Caco-2 (cell line): ENCODE measurements around the gene SPTLC2. TPM values are rescaled to one million over a fixed set of nuclear protein-coding genes. Genes with fewer than 3 reads are reported as not detected.

Experiments used
- BruUV-seq: library from RNA; stranded (reverse); fragments of 400-500 nt; replicated peaks from 2 replicates; lab custom pipeline; 2021; lab: Mats Ljungman, UMichigan
- CTCF ChIA-PET: fragments of 300-600 bp; sonication (Branson Sonifier 250); formaldehyde crosslinking; loops from one replicate; lab custom pipeline; 2022; ENCODE audit warnings: antibody characterized with exemption; lab: Charles Lee
- POLR2A ChIA-PET: fragments of 300-600 bp; sonication (Branson Sonifier 250); formaldehyde crosslinking; loops from one replicate; lab custom pipeline; 2022; ENCODE audit warnings: antibody characterized with exemption; lab: Charles Lee
- DNase-seq, 2 experiments: peaks; one replicate each; pipeline versions ENCODE4 v3.0.0 to v3.0.0-alpha.2; 2020 to 2022
- H3K27me3 ChIP-seq: replicated peaks from 2 replicates; pipeline ENCODE4 v1.6.0; 2011; ENCODE audit warnings: low read length; ENCODE audit not compliant: control insufficient read depth, insufficient read depth
- H3K36me3 ChIP-seq: 2 replicates; pipeline ENCODE4 v1.5.1; 2011; ENCODE audit warnings: low read length; ENCODE audit not compliant: control insufficient read depth, insufficient read depth
- H3K4me1 ChIP-seq: fragments of 250-450 bp; sonication (Bioruptor Pico); 2 replicates; pipeline ENCODE4 v1.5.1; 2020; ENCODE audit warnings: mild to moderate bottlenecking
- H3K4me3 ChIP-seq: 2 replicates; pipeline ENCODE4 v1.5.1; 2011; ENCODE audit warnings: low read depth, mild to moderate bottlenecking, control low read depth, low read length
- H3K9me3 ChIP-seq: fragments of 250-450 bp; sonication (Bioruptor Pico); 2 replicates; pipeline ENCODE4 v1.5.1; 2020; ENCODE audit warnings: mild to moderate bottlenecking, moderate library complexity
- H3K27ac Mint-ChIP-seq: one replicate; pipeline ENCODE4 v1.8.0; 2022; ENCODE audit warnings: mixed read lengths; ENCODE audit not compliant: unreplicated experiment
- H3K27me3 Mint-ChIP-seq: one replicate; pipeline ENCODE4 v1.8.0; 2022; ENCODE audit warnings: mixed read lengths; ENCODE audit not compliant: insufficient read depth, unreplicated experiment
- H3K36me3 Mint-ChIP-seq: one replicate; pipeline ENCODE4 v1.8.0; 2022; ENCODE audit warnings: mild to moderate bottlenecking, mixed read lengths; ENCODE audit not compliant: insufficient read depth, unreplicated experiment
- H3K4me1 Mint-ChIP-seq: one replicate; pipeline ENCODE4 v1.8.0; 2022; ENCODE audit warnings: low read depth, mixed read lengths; ENCODE audit not compliant: unreplicated experiment
- H3K4me3 Mint-ChIP-seq: one replicate; pipeline ENCODE4 v1.8.0; 2022; ENCODE audit warnings: mild to moderate bottlenecking, moderate library complexity, mixed read lengths; ENCODE audit not compliant: unreplicated experiment
- H3K9me3 Mint-ChIP-seq: one replicate; pipeline ENCODE4 v1.8.0; 2022; ENCODE audit warnings: mixed read lengths; ENCODE audit not compliant: unreplicated experiment
- intact Hi-C: fragments of 100-400 bp; cut with micrococcal nuclease; formaldehyde crosslinking; loops from one replicate; pipeline ENCODE4 v1.10.0; 2022; ENCODE audit not compliant: unreplicated experiment
- total RNA-seq: library from RNA; stranded (reverse); gene quantifications from 2 replicates; pipeline ENCODE4 v1.2.3, GENCODE V29; 2022
- TF ChIP-seq, protein P1 (sequence below), 2 experiments: fragments of 200-600 bp in 1 of 2; IDR thresholded peaks; 1 replicate in 1 of 2; 2 replicates in 1 of 2; pipeline versions ENCODE4 v1.5.1 to v1.8.0; 2011 to 2022; ENCODE audit warnings: antibody characterized with exemption in 1 of 2, control low read depth in 1 of 2, inconsistent platforms in 1 of 2, low read depth in 1 of 2, low read length in 1 of 2, mild to moderate bottlenecking in 1 of 2, moderate library complexity in 1 of 2; ENCODE audit not compliant: insufficient read depth in 1 of 2, severe bottlenecking in 1 of 2, unreplicated experiment in 1 of 2

SPTLC2 gene
- total RNA-seq, 1 experiment from 2014 or later: 49.6 TPM

DNA sequence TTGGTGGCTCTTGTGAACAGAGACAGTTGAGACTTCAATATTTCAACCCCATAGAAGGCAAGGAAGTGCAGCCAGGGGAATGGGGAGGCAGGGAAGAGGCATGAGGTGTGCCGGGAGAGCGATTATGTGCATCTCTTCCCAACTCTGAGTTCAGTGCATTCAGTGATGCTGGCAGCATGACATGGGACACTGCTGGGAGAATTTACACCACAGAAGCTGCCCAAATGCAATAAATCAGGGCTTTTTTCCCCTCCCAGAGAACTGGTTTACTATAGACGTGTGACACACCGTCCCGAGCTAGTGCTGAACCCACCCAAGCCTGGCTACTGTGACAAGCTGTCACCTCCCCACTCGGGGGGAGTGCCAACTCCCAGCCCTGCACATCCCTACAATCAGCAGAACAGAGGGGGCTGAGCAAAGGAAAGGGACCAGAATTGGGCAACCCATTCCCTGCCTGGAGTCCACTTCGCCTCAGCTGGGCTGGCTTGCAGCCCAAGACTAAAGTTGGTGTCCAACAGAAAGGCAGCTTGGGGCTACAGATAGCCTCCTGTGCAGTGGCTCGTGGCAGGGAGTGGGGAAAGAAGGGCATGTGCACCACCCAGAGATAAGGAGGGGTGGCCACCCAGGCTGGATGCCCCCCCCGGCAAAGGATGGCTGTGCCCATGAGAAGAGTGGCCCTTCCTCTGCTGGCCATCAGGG, 141.8 kb downstream of the SPTLC2 start:
- no peaks in the 10 kb centered on the region for H3K9me3 Mint-ChIP-seq
- H3K36me3 Mint-ChIP-seq: peaks cover 8% of the 10 kb centered on the region
- no peaks in the 10 kb centered on the region for H3K4me1 Mint-ChIP-seq
- no peaks in the 10 kb centered on the region for H3K27me3 ChIP-seq
- H3K4me3 Mint-ChIP-seq: no peak overlapping the region
- TF ChIP-seq, protein P1, sequence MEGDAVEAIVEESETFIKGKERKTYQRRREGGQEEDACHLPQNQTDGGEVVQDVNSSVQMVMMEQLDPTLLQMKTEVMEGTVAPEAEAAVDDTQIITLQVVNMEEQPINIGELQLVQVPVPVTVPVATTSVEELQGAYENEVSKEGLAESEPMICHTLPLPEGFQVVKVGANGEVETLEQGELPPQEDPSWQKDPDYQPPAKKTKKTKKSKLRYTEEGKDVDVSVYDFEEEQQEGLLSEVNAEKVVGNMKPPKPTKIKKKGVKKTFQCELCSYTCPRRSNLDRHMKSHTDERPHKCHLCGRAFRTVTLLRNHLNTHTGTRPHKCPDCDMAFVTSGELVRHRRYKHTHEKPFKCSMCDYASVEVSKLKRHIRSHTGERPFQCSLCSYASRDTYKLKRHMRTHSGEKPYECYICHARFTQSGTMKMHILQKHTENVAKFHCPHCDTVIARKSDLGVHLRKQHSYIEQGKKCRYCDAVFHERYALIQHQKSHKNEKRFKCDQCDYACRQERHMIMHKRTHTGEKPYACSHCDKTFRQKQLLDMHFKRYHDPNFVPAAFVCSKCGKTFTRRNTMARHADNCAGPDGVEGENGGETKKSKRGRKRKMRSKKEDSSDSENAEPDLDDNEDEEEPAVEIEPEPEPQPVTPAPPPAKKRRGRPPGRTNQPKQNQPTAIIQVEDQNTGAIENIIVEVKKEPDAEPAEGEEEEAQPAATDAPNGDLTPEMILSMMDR (IDR thresholded peaks at IDR 0.05; ENCODE audit: insufficient read depth in 1 of 2, low read depth in 1 of 2, low read length in 1 of 2, severe bottlenecking in 1 of 2, unreplicated experiment in 1 of 2): no peak
- no TSS peak for BruUV-seq
- intact Hi-C loops: no loop called here
- no peaks in the 10 kb centered on the region for H3K4me1 ChIP-seq
- H3K27me3 Mint-ChIP-seq: no peaks in the 10 kb centered on the region
- H3K27ac Mint-ChIP-seq: no peak overlapping the region
- H3K4me3 ChIP-seq: no peak overlapping the region
- no peak for DNase-seq
- ChIA-PET CTCF (interaction anchor here (0.6 kb wide), 1 partner anchor 44 kb away, joined by 4 read pairs; no protein-coding TSS in a partner anchor), POLR2A (no interaction called here)
- no peaks in the 10 kb centered on the region for H3K36me3 ChIP-seq
- no peaks in the 10 kb centered on the region for H3K9me3 ChIP-seq

DNA sequence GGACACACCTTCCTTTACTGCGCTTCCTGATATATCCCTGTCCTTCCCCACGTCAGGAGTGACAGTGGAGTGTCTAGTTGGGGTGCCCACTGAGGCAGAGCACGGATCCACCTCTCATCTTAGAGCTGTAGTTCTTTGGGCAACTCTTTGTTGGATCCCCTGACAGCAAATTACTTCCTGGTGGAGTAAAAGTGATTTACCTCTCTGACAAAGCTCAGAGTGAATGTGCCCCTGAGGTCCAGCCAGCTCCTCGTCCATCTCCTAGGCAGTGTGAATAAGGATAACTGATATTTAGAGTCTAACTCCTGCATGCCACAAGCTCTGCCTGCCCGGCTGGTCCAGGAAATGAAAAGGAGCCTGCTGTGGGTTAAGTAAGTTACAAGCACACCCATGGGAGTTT, 142.5 kb downstream of the SPTLC2 start:
- no TSS peak for BruUV-seq
- no peak for DNase-seq
- H3K4me1 Mint-ChIP-seq: no peaks in the 10 kb centered on the region
- intact Hi-C loops: no loop called here
- H3K4me3 Mint-ChIP-seq: no peak overlapping the region
- Histone ChIP-seq H3K9me3 (no peaks in the 10 kb centered on the region), H3K4me1 (no peaks in the 10 kb centered on the region), H3K27me3 (no peaks in the 10 kb centered on the region), H3K36me3 (no peaks in the 10 kb centered on the region), H3K4me3 (no peak overlapping the region)
- no peaks in the 10 kb centered on the region for H3K9me3 Mint-ChIP-seq
- H3K27me3 Mint-ChIP-seq: no peaks in the 10 kb centered on the region
- H3K27ac Mint-ChIP-seq: no peak overlapping the region
- H3K36me3 Mint-ChIP-seq: peaks cover 15% of the 10 kb centered on the region
- CTCF ChIA-PET: interaction anchor here (0.6 kb wide), 1 partner anchor 44 kb away, joined by 4 read pairs; no protein-coding TSS in a partner anchor
- TF ChIP-seq, protein P1 (IDR thresholded peaks at IDR 0.05; ENCODE audit: insufficient read depth in 1 of 2, low read depth in 1 of 2, low read length in 1 of 2, severe bottlenecking in 1 of 2, unreplicated experiment in 1 of 2): no peak
- POLR2A ChIA-PET: no interaction called here

DNA sequence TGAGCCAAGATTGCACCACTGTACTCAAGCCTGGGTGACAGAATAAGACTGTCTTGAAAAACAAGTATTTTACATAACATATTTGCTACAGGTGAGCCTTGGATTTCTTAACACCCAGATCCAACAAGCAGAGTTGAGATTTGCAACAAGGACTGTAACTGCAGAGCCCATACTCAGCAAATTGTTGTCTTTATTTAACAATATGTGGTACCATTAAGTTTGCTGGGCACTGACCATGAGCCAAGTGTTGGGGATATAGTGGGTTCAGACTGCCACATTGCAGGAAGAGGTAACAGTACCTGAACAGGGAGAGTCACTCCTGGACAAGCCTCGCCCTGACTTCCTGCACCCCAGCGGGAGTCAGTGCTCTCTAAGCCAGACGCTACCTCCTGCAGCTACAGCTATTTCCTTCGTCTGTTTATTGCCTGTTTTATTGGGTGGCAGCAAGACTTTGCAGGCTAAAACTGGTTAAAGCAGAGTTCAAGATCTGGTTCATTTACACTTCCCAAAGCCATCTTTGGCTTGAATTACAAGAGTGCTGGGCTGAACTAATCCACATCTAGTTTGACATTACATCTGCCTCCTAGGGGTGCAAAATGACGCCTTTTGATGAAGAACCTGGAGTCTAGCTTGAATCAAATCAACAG, 146.1 kb downstream of the SPTLC2 start:
- H3K9me3 Mint-ChIP-seq: no peaks in the 10 kb centered on the region
- no peak overlapping the region for H3K27ac Mint-ChIP-seq

More for the DNA sequence above, 146.1 kb downstream of the SPTLC2 start:
- H3K36me3 ChIP-seq: no peaks in the 10 kb centered on the region
- no peaks in the 10 kb centered on the region for H3K4me1 Mint-ChIP-seq
- no peaks in the 10 kb centered on the region for H3K4me1 ChIP-seq
- no peak overlapping the region for H3K4me3 Mint-ChIP-seq
- intact Hi-C loops: no loop called here
- POLR2A ChIA-PET: no interaction called here
- H3K36me3 Mint-ChIP-seq: peaks cover 47% of the 10 kb centered on the region
- H3K27me3 Mint-ChIP-seq: no peaks in the 10 kb centered on the region
- DNase-seq: no peak
- no peaks in the 10 kb centered on the region for H3K9me3 ChIP-seq
- H3K4me3 ChIP-seq: no peak overlapping the region
- no peaks in the 10 kb centered on the region for H3K27me3 ChIP-seq
- TF ChIP-seq, protein P1 (IDR thresholded peaks at IDR 0.05; ENCODE audit: insufficient read depth in 1 of 2, low read depth in 1 of 2, low read length in 1 of 2, severe bottlenecking in 1 of 2, unreplicated experiment in 1 of 2): no peak
- CTCF ChIA-PET: no interaction called here
- BruUV-seq: no TSS peak
